Measurements from ENCODE around the gene ZP3.
"Not testable (repeated sequence)": the region's sequence is repeated elsewhere in the genome, so short reads cannot be mapped to it uniquely, and the experiment has no call there.

The ZP3 gene

DNA sequence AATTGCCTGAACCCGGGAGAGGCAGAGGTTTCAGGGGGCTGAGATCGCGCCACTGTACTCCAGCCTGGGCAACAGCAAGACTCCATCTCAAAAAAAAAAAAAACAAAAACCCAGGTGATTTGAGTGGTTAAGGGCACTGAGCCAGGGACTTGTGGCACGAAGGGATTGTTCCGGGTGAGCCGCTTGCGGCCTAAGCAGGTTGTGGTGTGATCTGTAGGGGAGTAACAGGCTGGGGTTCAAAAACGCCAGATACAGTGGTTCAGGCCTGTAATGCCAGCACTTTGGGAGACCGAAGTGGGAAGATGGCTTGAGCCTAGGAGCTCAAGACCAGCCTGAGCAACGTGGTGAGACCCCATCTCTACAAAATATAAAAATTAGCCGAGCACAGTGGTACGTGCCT lies 19.1 kb downstream of the ZP3 start:
- not testable (repeated sequence) for DNase-seq

DNA sequence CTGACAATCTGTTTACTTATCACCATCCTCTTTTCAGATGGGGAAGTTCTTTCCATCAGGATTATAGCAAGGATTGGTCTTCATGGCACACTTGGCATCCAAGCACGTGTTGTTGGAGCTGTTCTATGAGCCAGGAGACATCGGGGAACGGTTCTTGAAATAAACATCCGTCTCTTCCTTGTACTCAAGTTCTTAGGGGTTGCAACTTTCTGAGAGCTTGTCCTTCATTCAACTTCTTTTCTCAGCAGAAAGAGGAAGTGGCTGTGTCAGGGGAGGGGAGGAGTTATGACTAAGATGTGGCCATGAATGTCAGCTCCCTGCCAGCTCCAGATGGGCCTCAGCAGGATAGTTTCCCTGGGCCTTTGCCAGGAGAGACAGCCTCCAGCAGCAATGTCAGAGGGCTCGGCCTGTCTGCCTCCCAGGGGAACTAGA lies 20.8 kb downstream of the ZP3 start:
- not testable (repeated sequence) for DNase-seq

DNA sequence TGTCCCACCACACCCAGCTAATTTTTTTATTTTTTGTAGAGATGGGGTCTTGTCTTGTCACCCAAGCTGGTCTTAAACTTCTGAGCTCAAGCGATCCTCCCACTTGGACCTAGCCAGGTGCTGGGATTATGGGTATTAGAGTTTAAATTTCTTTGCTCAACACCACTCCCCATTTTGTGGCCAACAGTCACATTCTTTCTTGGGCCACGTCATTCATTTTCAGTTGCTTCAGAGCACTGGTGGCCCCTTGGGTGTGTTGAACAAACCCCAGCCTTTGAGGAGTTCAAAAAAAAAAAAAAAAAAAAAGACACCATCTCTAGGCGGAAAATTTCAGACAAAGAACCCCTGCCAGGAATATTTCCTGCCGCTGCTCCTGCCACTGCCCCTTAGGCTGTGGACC lies 32.3 kb downstream of the ZP3 start:
- DNase-seq, result not testable (repeated sequence)

DNA sequence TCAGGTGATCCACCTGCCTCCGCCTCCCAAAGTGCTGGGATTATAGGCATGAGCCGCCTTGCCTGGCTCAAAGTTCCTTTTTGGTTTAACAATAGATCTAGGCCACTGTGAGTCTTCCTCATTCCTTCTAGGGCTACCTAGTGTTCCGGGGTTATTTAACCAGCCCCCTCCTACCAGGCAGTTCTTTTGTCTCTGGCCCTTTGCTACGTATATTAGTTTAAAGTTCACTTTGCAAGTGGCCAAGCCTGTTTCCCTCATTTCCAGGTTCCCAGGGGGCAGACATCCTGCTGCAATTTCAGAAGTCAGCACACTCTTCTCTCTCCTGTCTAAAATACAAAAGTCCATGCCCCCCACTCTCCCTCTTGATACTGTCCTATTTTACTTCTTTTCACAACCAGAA lies 33.8 kb downstream of the ZP3 start:
- DNase-seq, result not testable (repeated sequence)

DNA sequence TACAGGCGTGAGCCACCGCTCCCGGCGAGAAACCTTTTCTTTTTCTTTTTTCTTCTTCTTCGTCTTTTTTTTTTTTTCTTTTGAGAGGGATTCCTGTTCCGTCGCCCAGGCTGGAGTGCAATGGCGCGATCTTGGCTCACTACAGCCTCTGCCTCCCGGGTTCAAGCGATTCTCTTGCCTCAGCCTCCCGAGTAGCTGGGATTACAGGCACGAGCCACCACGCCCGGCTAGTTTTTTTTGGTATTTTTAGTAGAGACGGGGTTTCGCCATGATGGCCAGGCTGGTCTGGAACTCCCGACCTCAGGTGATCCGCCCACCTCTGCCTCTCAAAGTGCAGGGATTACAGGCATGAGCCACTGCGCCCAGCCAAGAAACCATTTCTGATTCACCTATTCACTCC lies 36.0 kb downstream of the ZP3 start:
- DNase-seq, result not testable (repeated sequence)

DNA sequence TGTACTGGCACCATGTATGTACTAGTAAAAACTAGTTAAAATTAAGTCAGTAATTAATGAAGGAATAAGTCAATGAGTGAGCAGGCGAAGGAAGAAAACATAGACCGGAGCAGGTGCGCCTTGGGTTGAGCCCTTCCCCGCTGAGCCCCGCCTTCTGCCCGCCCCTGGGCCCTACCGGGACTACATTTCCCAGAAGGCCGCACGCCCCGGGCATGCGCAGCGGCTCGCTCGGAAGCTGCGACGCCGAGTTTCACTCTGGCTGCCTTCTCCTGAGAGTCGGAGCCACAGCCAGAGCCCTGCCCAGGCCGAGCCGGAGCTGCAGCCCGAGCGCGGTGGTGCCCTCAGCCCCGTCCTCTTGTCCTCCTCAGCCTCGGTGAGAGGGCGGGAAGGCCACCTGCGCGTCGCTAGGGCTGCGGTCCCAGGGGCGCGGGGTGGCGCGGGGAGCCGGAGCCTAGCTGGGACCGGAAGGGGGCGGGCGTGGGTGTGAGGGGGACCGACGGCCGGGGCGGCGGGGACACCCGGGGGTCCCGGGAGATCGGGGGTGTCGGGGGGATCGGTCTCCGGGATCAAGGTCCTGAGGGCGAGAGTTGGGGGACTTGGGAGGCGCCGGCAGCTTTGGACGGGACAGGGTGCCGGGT lies 36.8 kb downstream of the ZP3 start, which contains the start of gene DTX2:
DTX2 (plus strand) TSS at position 246 of the 638 bp plus-strand sequence. CDS start 18,801 bp downstream, outside the sequence.
- peak; percentile 23 to 28 for DNase-seq

DNA sequence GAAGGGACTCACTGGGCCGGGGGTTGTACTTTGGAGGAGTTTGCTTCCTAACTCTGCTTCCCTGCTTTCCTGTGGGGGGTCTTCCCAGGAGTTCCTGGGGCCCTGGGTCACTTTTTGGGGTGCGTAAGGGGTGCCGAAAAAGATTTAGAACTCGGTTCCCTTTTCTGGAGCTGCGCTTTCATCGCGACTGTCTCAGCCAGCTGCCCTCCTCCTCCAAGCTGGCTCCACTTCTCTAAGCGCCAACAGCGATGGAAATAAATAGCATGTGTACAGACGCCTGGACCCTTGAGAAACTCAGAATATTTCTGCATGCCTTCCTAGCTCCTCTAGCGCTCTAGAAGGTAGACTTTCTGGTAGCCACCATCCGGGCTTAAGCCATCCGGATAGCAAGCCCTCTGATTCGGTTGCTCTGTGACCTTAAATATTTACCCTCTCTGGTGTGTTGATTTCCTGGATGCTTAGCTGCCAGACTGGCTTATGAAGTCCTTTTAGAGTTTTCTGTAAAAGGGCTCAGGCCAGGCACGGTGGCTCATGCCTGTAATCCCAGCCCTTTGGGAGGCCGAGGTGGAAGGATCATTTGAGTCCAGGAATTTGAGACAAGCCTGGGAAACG lies 37.6 kb downstream of the ZP3 start:
- not testable (repeated sequence) for DNase-seq

DNA sequence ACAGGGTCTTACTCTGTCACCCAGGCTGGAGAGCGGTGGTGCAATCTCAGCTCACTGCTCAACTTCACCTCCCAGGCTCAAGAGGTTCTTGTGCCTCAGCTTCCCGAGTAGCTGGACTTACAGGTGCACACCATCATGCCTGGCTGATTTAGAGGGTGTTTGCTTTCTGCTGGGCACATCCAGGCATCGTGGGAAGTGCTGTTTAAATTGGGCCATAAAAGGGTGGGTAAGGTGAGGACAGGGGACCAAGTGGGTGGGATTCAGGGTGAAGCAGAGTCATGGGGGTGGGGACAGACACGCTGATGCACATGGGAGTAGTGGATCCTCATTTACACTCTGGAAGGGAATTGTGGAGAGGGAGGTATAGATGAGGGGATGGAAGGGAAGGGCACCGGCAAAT lies 40.2 kb downstream of the ZP3 start:
- not testable (repeated sequence) for DNase-seq

DNA sequence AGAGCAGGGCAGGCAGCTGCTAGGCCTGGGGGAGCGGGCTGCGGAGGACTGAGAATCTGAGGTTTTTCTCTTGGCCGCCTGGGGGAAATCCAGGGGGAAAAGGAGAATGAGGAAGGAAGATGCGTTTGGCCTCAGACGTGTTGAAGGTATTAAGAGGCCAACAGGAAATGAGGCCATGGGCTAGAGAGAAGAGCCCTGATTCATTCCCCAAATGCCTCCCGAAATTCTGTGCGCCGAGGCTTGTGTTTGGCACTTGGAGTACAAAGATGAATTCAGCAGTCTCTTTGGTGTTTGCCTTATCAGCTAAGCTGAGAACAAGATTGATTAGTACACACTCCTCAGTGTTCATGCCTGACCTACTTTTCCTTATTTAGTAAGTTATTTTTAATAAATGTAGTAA lies 41.2 kb downstream of the ZP3 start:
- not testable (repeated sequence) for DNase-seq

DNA sequence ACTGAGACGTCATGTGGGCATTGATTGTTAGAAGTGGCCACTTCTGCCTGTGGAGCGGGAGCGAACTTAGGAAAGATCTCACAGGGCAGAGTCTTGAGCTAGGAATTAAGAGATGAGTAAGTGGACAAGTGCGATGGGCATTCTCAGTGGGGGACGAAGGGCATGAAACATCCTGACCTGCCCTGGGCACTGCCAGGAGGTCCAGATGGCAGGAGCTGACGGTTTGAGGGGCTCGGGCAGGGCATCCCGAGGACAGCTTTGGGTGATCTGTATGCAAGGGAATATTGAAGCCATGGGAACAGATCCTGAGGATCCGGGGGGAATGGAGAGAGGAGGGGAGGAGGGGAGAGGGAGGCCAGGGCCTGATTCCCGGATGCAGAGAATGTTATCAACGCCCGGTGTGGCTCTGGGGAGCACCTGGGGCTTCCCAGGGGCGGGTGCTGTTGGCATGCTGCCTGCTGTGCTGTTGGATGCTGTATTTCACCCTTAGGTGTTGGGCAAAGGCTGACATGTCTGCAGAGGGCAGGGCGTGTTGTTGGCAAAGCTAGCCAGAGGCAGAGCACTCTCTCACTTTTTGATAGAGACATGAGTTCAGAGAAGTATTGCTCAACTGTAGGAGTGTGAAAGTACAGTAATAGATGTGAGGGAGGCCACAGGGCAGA lies 43.1 kb downstream of the ZP3 start:
- not testable (repeated sequence) for DNase-seq

DNA sequence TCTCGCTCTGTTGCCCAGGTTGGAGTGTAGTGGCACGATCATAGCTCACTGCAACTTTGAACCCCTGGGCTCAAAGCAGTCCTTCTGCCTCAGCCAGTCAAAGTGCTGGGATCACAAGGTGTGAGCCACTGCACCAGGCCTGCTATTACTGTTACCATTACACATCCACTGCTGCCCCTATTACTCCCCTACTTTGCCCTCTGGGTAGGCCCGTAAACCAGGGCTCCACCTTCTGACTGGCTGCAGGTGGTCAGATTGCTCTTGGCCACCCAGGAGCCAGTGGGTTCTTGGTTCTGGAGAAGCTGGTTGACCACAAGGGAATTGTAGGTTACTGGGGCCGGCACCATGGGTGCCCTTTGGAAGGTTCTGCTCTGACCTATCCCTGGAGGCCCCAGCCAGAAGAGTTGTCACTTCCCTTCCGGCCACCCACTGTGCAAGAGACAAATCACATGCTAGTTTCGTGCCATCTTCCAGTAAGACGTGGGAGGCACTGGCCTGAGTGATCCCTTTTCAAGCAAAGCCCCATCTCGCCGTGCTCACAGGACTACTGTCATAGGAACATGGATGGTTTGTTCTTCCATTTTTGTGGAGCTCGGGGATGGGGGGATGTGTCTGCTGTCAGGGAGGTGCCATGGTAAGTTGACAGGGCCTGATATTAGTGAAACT lies 46.9 kb downstream of the ZP3 start:
- not testable (repeated sequence) for DNase-seq

DNA sequence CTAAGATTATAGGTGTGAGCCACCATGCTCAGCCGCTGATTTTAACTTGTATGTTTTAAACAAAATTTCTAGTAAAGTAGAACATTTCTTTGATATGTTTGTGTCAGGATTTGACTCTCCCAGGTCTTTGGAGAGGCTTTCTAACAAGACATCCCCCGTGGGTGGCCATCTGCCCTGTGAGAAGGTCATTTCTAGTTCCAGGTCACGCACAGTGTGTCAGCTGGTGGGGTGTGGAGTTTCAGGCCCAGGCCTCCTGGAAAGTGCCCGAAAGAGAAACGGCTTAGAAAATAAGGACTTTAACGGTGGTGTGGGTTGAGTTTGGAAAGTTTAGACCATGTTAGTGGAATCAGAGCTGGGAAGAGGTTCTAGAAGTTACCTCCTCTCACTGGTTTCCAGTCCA lies 48.3 kb downstream of the ZP3 start:
- DNase-seq, result not testable (repeated sequence)

DNA sequence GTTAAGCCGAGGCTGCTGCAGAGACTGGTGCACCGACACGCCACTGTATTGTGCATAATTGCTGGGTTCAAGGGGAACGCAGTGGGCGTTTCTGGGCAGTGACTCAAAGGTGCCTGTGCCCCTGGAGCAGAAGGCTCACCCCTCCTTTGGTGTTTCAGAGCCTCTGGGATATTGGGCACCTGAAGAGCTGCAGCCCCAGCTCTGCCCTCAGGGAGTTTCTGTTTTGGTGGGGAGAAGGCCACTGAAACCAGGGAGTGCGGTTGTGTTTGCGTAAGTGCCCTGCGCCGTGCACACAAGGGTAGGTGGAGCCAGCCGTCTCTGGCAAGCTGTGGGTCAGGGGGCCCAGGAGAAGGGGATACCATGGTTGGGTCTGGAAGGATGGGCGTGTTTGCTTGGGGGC lies 51.5 kb downstream of the ZP3 start:
- DNase-seq, result not testable (repeated sequence)

DNA sequence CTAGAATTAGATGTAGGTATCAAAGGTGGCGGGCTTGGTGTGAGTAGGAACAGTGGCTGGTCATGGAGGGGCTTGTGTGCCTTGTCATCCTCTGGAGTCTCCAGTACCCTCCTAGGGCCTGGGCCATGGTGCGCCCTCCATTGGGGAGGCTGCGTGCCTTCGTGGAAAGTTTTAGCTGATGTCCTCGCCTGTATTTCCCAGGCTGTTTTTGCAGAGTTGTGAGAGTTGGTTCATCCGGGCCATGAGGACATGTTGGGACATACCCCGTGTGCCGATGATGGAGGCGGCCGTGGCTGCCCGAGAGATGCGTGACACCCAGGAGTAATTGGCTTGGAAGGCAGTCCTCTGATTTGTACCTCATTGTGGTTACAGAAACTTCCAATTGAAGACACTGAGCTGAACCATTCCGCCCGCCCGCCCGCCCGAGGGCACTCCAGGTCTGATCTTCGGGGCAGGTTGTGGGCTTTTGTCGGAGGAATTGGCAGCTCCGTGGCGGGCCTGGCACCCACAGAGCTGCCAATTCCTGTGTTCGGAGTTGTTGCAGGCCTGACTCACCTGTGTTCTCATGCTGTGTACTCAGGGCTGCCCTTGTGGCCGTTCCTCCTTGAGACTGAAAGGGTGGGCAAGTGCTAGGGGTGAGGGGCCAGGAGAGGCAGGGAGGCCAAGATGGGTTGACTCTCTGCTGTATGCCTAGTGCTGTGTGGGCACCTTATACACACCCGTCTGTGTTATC lies 52.2 kb downstream of the ZP3 start:
- DNase-seq, result not testable (repeated sequence)

DNA sequence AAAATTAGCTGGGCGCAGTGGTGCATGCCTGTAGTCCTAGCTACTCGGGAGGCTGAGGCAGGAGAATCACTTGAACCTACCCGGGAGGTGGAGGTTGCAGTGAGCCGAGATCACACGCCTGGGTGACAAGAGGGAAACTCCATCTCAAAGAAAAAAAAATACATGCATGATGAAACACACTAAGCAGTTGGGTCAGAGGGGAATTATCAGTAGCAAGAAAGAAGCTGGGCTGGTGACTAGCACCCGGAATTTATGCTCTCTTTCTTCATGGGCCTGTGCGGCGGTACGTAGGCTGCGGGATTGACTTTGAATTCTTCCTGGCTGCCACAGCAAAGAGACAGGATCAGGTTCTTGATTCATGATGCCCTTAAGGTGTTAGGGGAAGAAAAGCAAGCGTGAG lies 54.9 kb downstream of the ZP3 start:
- not testable (repeated sequence) for DNase-seq

DNA sequence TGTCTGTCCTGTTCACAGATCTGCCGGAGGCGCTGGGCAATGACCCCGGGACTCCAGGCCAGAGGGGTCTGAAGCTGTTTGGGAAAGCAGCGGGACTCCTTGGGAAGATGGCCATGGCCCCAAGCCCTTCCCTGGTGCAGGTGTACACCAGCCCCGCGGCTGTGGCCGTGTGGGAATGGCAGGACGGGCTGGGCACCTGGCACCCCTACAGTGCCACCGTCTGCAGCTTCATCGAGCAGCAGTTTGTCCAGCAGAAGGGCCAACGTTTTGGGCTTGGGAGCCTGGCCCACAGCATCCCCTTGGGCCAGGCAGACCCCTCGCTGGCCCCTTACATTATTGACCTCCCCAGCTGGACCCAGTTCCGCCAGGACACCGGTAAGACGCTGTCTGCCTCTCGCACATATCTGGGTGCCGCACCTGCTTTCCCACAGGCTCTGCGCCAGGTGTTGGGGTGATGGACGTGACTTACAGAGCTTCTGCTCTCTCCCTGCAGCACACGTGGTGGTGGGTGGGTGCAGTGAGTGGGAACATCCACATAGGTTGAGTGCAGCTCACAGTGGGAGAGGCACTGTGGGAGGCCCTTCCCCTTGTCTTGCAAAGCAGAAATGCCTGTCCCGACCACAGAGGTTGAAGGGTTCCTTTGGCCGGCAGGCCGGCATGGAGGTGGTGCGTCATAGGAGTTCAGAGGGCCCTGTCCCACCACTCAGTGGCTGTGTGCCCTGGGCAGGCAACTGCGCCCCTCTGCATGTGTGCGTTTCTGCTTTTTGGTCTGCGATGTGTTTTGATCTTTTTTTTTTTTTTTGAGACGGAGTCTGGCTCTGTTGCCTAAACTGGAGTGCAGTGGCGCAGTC lies 55.9 kb downstream of the ZP3 start:
- not testable (repeated sequence) for DNase-seq

DNA sequence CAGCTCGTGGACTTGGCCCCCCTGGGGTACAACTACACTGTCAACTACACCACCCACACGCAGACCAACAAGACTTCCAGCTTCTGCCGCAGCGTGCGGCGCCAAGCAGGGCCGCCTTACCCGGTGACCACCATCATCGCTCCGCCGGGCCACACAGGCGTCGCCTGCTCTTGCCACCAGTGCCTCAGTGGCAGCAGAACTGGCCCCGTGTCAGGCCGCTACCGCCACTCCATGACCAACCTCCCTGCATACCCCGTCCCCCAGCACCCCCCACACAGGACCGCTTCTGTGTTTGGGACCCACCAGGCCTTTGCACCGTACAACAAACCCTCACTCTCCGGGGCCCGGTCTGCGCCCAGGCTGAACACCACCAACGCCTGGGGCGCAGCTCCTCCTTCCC lies 57.9 kb downstream of the ZP3 start:
- DNase-seq, result not testable (repeated sequence)

DNA sequence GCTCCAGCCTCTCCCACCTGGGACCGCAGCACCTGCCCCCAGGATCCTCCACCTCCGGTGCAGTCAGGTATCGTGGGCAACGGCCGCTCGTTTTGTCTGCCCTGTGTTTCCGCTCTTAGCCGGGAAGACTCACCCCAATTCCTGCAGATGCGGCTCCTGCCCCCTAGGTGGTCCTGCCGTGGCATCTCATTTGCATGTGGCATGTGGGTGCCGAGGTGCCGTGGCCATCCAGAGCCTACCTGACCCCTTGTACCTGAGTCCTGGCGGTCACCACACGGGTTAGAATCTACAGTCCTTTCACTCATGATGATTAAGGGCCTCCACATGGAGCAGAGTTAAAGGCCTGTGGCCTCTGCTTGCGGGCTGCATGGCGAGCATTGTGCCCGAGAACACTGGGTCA lies 58.3 kb downstream of the ZP3 start:
- DNase-seq, result not testable (repeated sequence)

DNA sequence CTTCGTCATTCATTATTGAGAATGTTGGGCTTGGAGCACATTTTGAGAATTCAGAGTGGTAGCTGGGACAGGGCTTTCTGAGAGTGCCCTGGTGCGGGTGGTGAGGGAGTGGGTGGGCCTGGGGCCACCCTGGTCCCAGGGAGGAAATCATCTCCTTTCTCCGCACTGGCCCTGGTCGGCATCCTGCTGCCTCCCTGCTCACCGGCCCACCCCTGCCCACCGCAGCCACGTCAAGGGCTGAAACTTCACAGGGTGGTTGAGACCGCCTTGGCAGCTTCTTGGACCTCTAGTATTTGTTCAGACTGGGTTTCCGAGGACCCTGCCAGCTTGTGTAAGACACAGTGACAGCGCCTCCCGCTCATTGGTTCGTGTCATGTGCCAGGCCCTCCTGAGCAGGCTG lies 59.7 kb downstream of the ZP3 start:
- not testable (repeated sequence) for DNase-seq

DNA sequence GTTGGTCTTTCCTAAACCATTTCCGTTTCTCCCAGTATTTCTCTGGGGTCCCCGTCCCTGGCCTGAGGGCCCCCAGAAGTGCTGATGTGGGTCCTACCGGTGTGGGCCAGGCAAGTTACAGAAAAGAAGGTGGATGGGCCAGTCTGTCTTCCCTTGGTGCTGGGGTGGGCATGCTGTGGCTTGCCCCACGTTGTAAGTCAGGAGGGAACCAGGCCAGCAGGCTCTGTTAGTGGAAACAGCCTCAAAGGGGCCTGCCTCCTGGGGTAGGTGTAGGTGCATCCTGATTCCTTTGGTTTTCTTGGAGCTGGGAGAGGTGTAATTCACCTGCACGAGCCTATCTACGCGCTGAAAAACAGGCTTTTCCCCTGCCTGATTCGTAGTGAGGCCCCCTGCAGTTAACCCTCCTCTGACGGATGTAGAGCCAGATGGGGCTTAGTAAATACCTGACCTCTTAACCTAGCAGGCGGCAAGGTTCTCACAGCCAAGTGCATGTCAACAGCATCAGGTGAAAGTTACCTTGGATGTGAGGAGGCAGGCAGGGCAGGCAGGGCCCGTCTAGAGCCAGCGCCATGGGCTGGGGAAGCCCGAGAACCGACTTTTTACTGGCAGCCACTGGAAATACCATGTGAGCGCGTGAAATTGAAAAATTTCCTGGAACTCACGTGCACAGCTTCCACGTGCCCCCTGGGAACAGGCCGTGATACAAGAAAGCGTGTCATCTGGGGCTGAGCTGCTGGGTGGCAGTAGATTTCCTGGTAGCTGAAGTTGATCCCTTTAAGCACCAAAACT lies 61.3 kb downstream of the ZP3 start:
- not testable (repeated sequence) for DNase-seq

DNA sequence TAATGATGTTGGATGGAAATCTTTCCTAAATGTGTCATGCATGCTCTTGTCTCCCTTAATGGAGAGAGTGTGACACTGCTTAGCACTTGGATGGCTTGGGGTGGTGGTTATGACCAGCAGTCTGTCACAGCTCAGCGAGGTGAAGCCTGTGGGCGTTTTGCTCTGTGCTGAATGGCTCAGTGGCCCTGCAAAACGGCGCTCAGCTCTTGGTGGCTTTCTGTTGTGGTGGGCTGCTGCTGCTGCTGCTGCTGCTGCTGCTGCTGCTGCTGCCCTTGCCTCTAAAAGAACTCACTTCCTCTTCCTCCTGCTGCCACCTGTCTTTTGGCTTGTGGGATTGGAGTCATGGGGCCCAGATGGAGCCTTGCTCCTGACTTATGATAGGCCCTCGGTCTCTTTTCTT lies 61.9 kb downstream of the ZP3 start:
- DNase-seq, result peak in 1 of 2 experiments; percentile 19
